Common myeloid progenitor, CD34-positive (primary cell): ENCODE data around the gene MCM7.

ENCODE experiments used
- CTCF ChIA-PET: fragments of 350-600 bp; sonication (Branson Sonifier 250); formaldehyde crosslinking; loops from one replicate; lab custom pipeline; 2021; ENCODE audit warnings: antibody characterized with exemption; lab: Charles Lee
- POLR2A ChIA-PET: fragments of 350-600 bp; sonication (Branson Sonifier 250); formaldehyde crosslinking; loops from one replicate; lab custom pipeline; 2021; ENCODE audit warnings: antibody characterized with exemption; lab: Charles Lee
- DNase-seq, 3 donors: peaks; one replicate each; pipeline versions ENCODE4 v3.0.0 to v3.0.0-alpha.2; 2013
- H3K27ac ChIP-seq, 2 experiments: 1 replicate in 1 of 2; 2 replicates in 1 of 2; pipeline ENCODE4 v1.7.0; 2013; ENCODE audit warnings: inconsistent platforms in 2 of 2, low read length in 2 of 2, mild to moderate bottlenecking in 2 of 2, low read depth in 1 of 2, moderate library complexity in 1 of 2; ENCODE audit not compliant: severe bottlenecking in 2 of 2, insufficient read depth in 1 of 2, poor library complexity in 1 of 2
- H3K27me3 ChIP-seq, 5 experiments: replicated peaks in 2 of 5; 1 replicate in 3 of 5; 2 replicates in 2 of 5; pipeline versions ENCODE4 v1.6.1 to v1.7.0; 2013; ENCODE audit warnings: low read length in 4 of 5, mild to moderate bottlenecking in 2 of 5, moderate library complexity in 2 of 5, inconsistent platforms in 1 of 5; ENCODE audit not compliant: insufficient read depth in 5 of 5, control insufficient read depth in 4 of 5
- H3K36me3 ChIP-seq, 4 experiments: 1 replicate in 2 of 4; 2 replicates in 2 of 4; pipeline versions ENCODE4 v1.6.1 to v1.7.0; 2013; ENCODE audit warnings: low read length in 3 of 4, control low read depth in 1 of 4, mild to moderate bottlenecking in 1 of 4; ENCODE audit not compliant: control insufficient read depth in 4 of 4, insufficient read depth in 4 of 4
- H3K4me1 ChIP-seq, 4 experiments: 1 replicate in 3 of 4; 2 replicates in 1 of 4; pipeline versions ENCODE4 v1.6.1 to v1.7.1; 2013; ENCODE audit warnings: low read length in 3 of 4, mild to moderate bottlenecking in 3 of 4, control low read depth in 1 of 4, inconsistent platforms in 1 of 4, moderate library complexity in 1 of 4; ENCODE audit not compliant: control insufficient read depth in 4 of 4, insufficient read depth in 4 of 4; ENCODE audit errors: control extremely low read depth in 1 of 4
- H3K4me3 ChIP-seq, 7 experiments: 1 replicate in 4 of 7; 2 replicates in 3 of 7; pipeline versions ENCODE4 v1.5.1 to v1.7.0; 2013; ENCODE audit warnings: mild to moderate bottlenecking in 7 of 7, low read length in 6 of 7, moderate library complexity in 6 of 7, inconsistent platforms in 2 of 7, low read depth in 2 of 7, control low read depth in 1 of 7; ENCODE audit not compliant: insufficient read depth in 4 of 7, control insufficient read depth in 1 of 7; ENCODE audit errors: extremely low read depth in 1 of 7
- H3K9me3 ChIP-seq, 5 experiments: 1 replicate in 4 of 5; 2 replicates in 1 of 5; pipeline versions ENCODE4 v1.6.1 to v1.7.1; 2013; ENCODE audit warnings: low read length in 4 of 5, mild to moderate bottlenecking in 2 of 5, inconsistent platforms in 1 of 5, low read depth in 1 of 5, moderate library complexity in 1 of 5; ENCODE audit not compliant: control insufficient read depth in 4 of 5, insufficient read depth in 2 of 5; ENCODE audit errors: control extremely low read depth in 1 of 5
- WGBS: methylation state at CpG from one replicate; pipeline ENCODE4 v1.1.5; 2013; ENCODE audit not compliant: insufficient coverage; 5-methylcytosine and 5-hydroxymethylcytosine counted together

The MCM7 gene

GRCh38 chr7:100128637-100128963, 27.4 kb upstream of the MCM7 start:
- Histone ChIP-seq H3K4me1 (peaks cover 0 to 35% (median 26%) of the 10 kb centered on the region in 4 experiments), H3K36me3 (peaks cover 0 to 6% (median 0%) of the 10 kb centered on the region in 4 experiments), H3K27ac (no peak overlapping the region), H3K9me3 (no peaks in the 10 kb centered on the region), H3K4me3 (peak overlapping the region in 1 of 7 experiments; percentile 84), H3K27me3 (no peaks in the 10 kb centered on the region)
- DNase-seq: no peak
- POLR2A ChIA-PET: interaction anchor here (0.5 to 1.6 kb wide), 5 partner anchors 27 to 707 kb away, joined by 3 to 6 read pairs (median 3); partner anchors contain the start of genes AP4M1 and MCM7
- WGBS: no CpG with 5 or more reads among the region's 1 CpG
- CTCF ChIA-PET: interaction anchor here (0.6 to 11.4 kb wide), 10 partner anchors 10 to 215 kb away, joined by 3 to 127 read pairs (median 3); partner anchors contain the start of genes MCM7 and PVRIG

- Histone ChIP-seq H3K36me3 (peaks cover 0 to 6% (median 0%) of the 10 kb centered on the region in 4 experiments), H3K27ac (peak overlapping the region in 1 of 2 experiments; percentile 98), H3K9me3 (no peaks in the 10 kb centered on the region), H3K27me3 (no peaks in the 10 kb centered on the region), H3K4me1 (peaks cover 0 to 35% (median 26%) of the 10 kb centered on the region in 4 experiments), H3K4me3 (peak overlapping the region; percentile 62 to 97 (median 84))
- CTCF ChIA-PET: interaction anchor here (0.6 to 11.4 kb wide), 10 partner anchors 11 to 215 kb away, joined by 3 to 127 read pairs (median 3); partner anchors contain the start of genes MCM7 and PVRIG
- 1% methylated on average over 20 of the region's 37 CpGs for WGBS
- DNase-seq: peak; percentile 34 to 58 (median 48)
- POLR2A ChIA-PET: interaction anchor here (0.5 to 1.8 kb wide), 6 partner anchors 26 to 707 kb away, joined by 3 to 7 read pairs (median 4); partner anchors contain the start of genes AP4M1 and MCM7
Measured at GRCh38 chr7:100127866-100128636, 26.9 kb upstream of the MCM7 start.

- Histone ChIP-seq H3K4me3 (peak within 1 kb of the TSS; percentile 62 to 97 (median 84)), H3K4me1 (peaks cover 0 to 35% (median 26%) of the 10 kb centered on the region in 4 experiments)
Measured at GRCh38 chr7:100126931-100127865, 26.0 kb upstream of the MCM7 start, which contains the start of gene MBLAC1. TSS of gene MBLAC1 (plus strand) at chr7:100126967. CDS start at chr7:100127396, 429 bp downstream.

GRCh38 chr7:100126239-100126930, 25.2 kb upstream of the MCM7 start:
- Histone ChIP-seq H3K4me3 (peak overlapping the region; percentile 62 to 97 (median 84)), H3K27me3 (no peaks in the 10 kb centered on the region), H3K9me3 (no peaks in the 10 kb centered on the region), H3K4me1 (peaks cover 0 to 35% (median 26%) of the 10 kb centered on the region in 4 experiments), H3K27ac (peak overlapping the region; percentile 93 to 98), H3K36me3 (peaks cover 0 to 6% (median under 1%) of the 10 kb centered on the region in 4 experiments)
- ChIA-PET CTCF (interaction anchor here (1.4 to 2.1 kb wide), 2 partner anchors 9 to 12 kb away, joined by 4 to 7 read pairs; no protein-coding TSS in a partner anchor), POLR2A (interaction anchor here (0.6 to 1.8 kb wide), 4 partner anchors 25 to 303 kb away, joined by 3 to 10 read pairs (median 6); partner anchors contain the start of genes AP4M1, MCM7 and MEPCE)
- DNase-seq: no peak
- WGBS: 26% methylated on average over 28 of the region's 29 CpGs

More at GRCh38 chr7:100126931-100127865, 26.0 kb upstream of the MCM7 start, which contains the start of gene MBLAC1:
- POLR2A ChIA-PET: interaction anchor here (0.6 to 1.8 kb wide), 4 partner anchors 25 to 302 kb away, joined by 3 to 10 read pairs (median 6); partner anchors contain the start of genes AP4M1, MCM7 and MEPCE
- peak; percentile 94 to 97 (median 97) for DNase-seq
- Histone ChIP-seq H3K9me3 (no peaks in the 10 kb centered on the region), H3K27me3 (no peaks in the 10 kb centered on the region), H3K36me3 (peaks cover 0 to 6% (median under 1%) of the 10 kb centered on the region in 4 experiments), H3K27ac (peak within 1 kb of the TSS; percentile 93 to 98)
- under 1% methylated on average over 69 of the region's 85 CpGs for WGBS
- CTCF ChIA-PET: interaction anchor here (1.3 to 11.4 kb wide), 4 partner anchors 10 to 92 kb away, joined by 3 to 127 read pairs (median 4); partner anchors contain the start of gene PVRIG

DNA sequence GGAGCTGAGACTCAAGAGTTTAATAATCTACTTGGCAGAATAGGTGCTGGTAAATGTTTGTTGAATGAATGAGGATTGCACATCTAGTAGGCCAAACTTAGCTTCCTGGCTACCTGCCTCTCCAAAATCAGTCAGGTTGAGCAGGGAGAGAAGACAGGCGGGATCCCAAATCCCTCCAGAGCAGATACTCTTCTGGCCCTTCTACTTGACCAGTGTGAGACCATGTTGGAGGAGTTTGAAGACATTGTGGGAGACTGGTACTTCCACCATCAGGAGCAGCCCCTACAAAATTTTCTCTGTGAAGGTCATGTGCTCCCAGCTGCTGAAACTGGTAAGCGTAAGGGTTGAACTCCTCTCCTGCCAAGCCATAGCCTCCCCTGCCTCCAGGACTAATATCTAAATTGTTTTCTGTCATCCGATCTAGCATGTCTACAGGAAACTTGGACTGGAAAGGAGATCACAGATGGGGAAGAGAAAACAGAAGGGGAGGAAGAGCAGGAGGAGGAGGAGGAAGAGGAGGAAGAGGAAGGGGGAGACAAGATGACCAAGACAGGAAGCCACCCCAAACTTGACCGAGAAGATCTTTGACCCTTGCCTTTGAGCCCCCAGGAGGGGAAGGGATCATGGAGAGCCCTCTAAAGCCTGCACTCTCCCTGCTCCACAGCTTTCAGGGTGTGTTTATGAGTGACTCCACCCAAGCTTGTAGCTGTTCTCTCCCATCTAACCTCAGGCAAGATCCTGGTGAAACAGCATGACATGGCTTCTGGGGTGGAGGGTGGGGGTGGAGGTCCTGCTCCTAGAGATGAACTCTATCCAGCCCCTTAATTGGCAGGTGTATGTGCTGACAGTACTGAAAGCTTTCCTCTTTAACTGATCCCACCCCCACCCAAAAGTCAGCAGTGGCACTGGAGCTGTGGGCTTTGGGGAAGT, 23.4 kb upstream of the MCM7 start:
- ChIA-PET CTCF (interaction anchor here (0.7 to 2.1 kb wide), 8 partner anchors 8 to 93 kb away, joined by 3 to 7 read pairs (median 3); partner anchors contain the start of gene AP4M1), POLR2A (no interaction called here)
- no peak overlapping the region for H3K4me3 ChIP-seq
- WGBS: 74% methylated on average over 4 of the region's 4 CpGs
- no peaks in the 10 kb centered on the region for H3K9me3 ChIP-seq
- no peak for DNase-seq
- H3K4me1 ChIP-seq: peaks cover 0 to 46% (median 33%) of the 10 kb centered on the region in 4 experiments
- no peaks in the 10 kb centered on the region for H3K27me3 ChIP-seq
- H3K36me3 ChIP-seq: peaks cover 0 to 6% (median under 1%) of the 10 kb centered on the region in 4 experiments
- peak overlapping the region in 1 of 2 experiments; percentile 60 for H3K27ac ChIP-seq
